H1 (cell line): ENCODE data around the gene EIF2S1. TPM values are rescaled to one million over a fixed set of nuclear protein-coding genes. Genes with fewer than 3 reads are reported as not detected.

Experiments used
- CTCF ChIA-PET: fragments of 300-600 bp; sonication (Branson Sonifier 250); formaldehyde crosslinking; loops from one replicate; lab custom pipeline; 2021; ENCODE audit not compliant: partially characterized antibody; lab: Charles Lee
- POLR2A ChIA-PET: fragments of 300-600 bp; sonication (Branson Sonifier 250); formaldehyde crosslinking; loops from one replicate; lab custom pipeline; 2021; ENCODE audit warnings: inconsistent platforms; ENCODE audit not compliant: partially characterized antibody; lab: Charles Lee
- DNase-seq, 2 experiments: peaks; one replicate each; pipeline versions ENCODE4 v3.0.0 to v3.0.0-alpha.2; 2010 to 2022; ENCODE audit warnings: low spot score in 2 of 2, low read depth in 1 of 2, mixed read lengths in 1 of 2
- FAIRE-seq: peaks from 2 replicates; lab custom pipeline; 2011; peaks lifted over from hg19 to GRCh38; lab: Jason Lieb, UNC
- H2AFZ ChIP-seq: 2 replicates; pipeline ENCODE4 v1.8.1; 2012; ENCODE audit warnings: low read length, inconsistent platforms
- H2AK5ac ChIP-seq: 2 replicates; pipeline ENCODE4 v1.6.1; 2013; ENCODE audit warnings: low read depth, low read length
- H2BK120ac ChIP-seq: replicated peaks from 2 replicates; pipeline ENCODE3; 2013; ENCODE audit warnings: low read depth, low read length, inconsistent platforms
- H2BK12ac ChIP-seq: 2 replicates; pipeline ENCODE4 v1.6.1; 2013; ENCODE audit warnings: low read depth, low read length
- H2BK15ac ChIP-seq: 2 replicates; pipeline ENCODE4 v1.6.1; 2013; ENCODE audit warnings: low read length
- H2BK20ac ChIP-seq: 2 replicates; pipeline ENCODE4 v1.6.1; 2013; ENCODE audit warnings: low read length
- H2BK5ac ChIP-seq: 2 replicates; pipeline ENCODE4 v1.6.1; 2013; ENCODE audit warnings: low read depth, low read length
- H3K14ac ChIP-seq: 2 replicates; pipeline ENCODE4 v1.6.1; 2013; ENCODE audit warnings: inconsistent platforms; ENCODE audit not compliant: insufficient read length
- H3K18ac ChIP-seq: 2 replicates; pipeline ENCODE4 v1.6.1; 2013; ENCODE audit warnings: low read length; ENCODE audit errors: extremely low read depth
- H3K23ac ChIP-seq: 2 replicates; pipeline ENCODE4 v1.6.1; 2013; ENCODE audit warnings: inconsistent platforms; ENCODE audit not compliant: insufficient read length
- H3K23me2 ChIP-seq: 2 replicates; pipeline ENCODE4 v1.6.1; 2013; ENCODE audit warnings: low read depth, low read length
- H3K27ac ChIP-seq: 2 replicates; pipeline ENCODE4 v1.6.1; 2011; ENCODE audit warnings: low read depth, low read length, inconsistent platforms
- H3K27me3 ChIP-seq, 4 experiments: replicated peaks in 1 of 4; 1 replicate in 1 of 4; 2 replicates in 3 of 4; pipeline versions ENCODE4 v1.6.1 to v1.8.1; 2011 to 2013; ENCODE audit warnings: low read length in 3 of 4, mild to moderate bottlenecking in 3 of 4, inconsistent platforms in 2 of 4, mixed read lengths in 2 of 4, moderate library complexity in 1 of 4; ENCODE audit not compliant: control insufficient read depth in 3 of 4, insufficient read depth in 3 of 4; ENCODE audit errors: extremely low read depth in 1 of 4
- H3K36me3 ChIP-seq, 4 experiments: 2 replicates each; pipeline versions ENCODE4 v1.6.1 to v1.8.1; 2011 to 2013; ENCODE audit warnings: mild to moderate bottlenecking in 4 of 4, low read length in 3 of 4, moderate library complexity in 2 of 4, control low read depth in 1 of 4, inconsistent platforms in 1 of 4; ENCODE audit not compliant: insufficient read depth in 4 of 4, control insufficient read depth in 2 of 4
- H3K4ac ChIP-seq: replicated peaks from 2 replicates; pipeline ENCODE3; 2013; ENCODE audit warnings: low read length, low read depth, mixed read lengths, inconsistent platforms; ENCODE audit not compliant: insufficient read length
- H3K4me1 ChIP-seq, 4 experiments: replicated peaks in 1 of 4; 1 replicate in 1 of 4; 2 replicates in 3 of 4; pipeline versions ENCODE4 v1.6.1 to v1.8.1; 2011 to 2013; ENCODE audit warnings: low read length in 3 of 4, inconsistent platforms in 2 of 4, mixed read lengths in 1 of 4; ENCODE audit not compliant: insufficient read depth in 4 of 4, control insufficient read depth in 3 of 4
- H3K4me2 ChIP-seq, 2 experiments: 2 replicates each; pipeline versions ENCODE4 v1.6.1 to v1.8.1; 2011 to 2013; ENCODE audit warnings: low read depth in 2 of 2, low read length in 2 of 2, control low read depth in 1 of 2, inconsistent platforms in 1 of 2, mild to moderate bottlenecking in 1 of 2; ENCODE audit not compliant: insufficient read depth in 1 of 2
- H3K4me3 ChIP-seq, 4 experiments: fragments of 200-600, 300-600 bp in 1 of 4; sonication (generic), shearing (Covaris generic), sonication (Bioruptor Twin) in 1 of 4; 2 replicates each; pipeline versions ENCODE4 v1.5.1 to v1.8.1; 2011 to 2016; ENCODE audit warnings: low read length in 4 of 4, low read depth in 3 of 4, control low read depth in 2 of 4, inconsistent platforms in 2 of 4, mild to moderate bottlenecking in 2 of 4, mixed read lengths in 1 of 4, moderate library complexity in 1 of 4; ENCODE audit not compliant: insufficient read depth in 2 of 4; ENCODE audit errors: extremely low read depth in 1 of 4
- H3K56ac ChIP-seq: replicated peaks from 2 replicates; pipeline ENCODE3; 2013; ENCODE audit warnings: low read depth, mild to moderate bottlenecking, mixed read lengths, low read length, inconsistent platforms; ENCODE audit not compliant: insufficient read length
- H3K79me1 ChIP-seq: 2 replicates; pipeline ENCODE4 v1.6.1; 2013; ENCODE audit warnings: low read depth, low read length, control low read depth
- H3K79me2 ChIP-seq, 2 experiments: 2 replicates each; pipeline versions ENCODE4 v1.6.1 to v1.8.1; 2012 to 2013; ENCODE audit warnings: low read length in 2 of 2, mild to moderate bottlenecking in 2 of 2, inconsistent platforms in 1 of 2; ENCODE audit not compliant: insufficient read depth in 2 of 2, control insufficient read depth in 1 of 2
- H3K9ac ChIP-seq, 4 experiments: replicated peaks in 1 of 4; 1 replicate in 1 of 4; 2 replicates in 3 of 4; pipeline versions ENCODE4 v1.6.1 to v1.8.1; 2011 to 2013; ENCODE audit warnings: low read depth in 3 of 4, low read length in 3 of 4, control low read depth in 2 of 4, mild to moderate bottlenecking in 2 of 4, moderate library complexity in 2 of 4, inconsistent platforms in 1 of 4; ENCODE audit errors: extremely low read depth in 1 of 4
- H3K9me3 ChIP-seq, 2 experiments: 2 replicates each; pipeline versions ENCODE4 v1.6.1 to v1.8.1; 2012 to 2013; ENCODE audit warnings: mild to moderate bottlenecking in 2 of 2, moderate library complexity in 2 of 2, control low read depth in 1 of 2, inconsistent platforms in 1 of 2, low read depth in 1 of 2, low read length in 1 of 2, mixed read lengths in 1 of 2; ENCODE audit not compliant: insufficient read depth in 2 of 2
- H4K20me1 ChIP-seq, 2 experiments: replicated peaks in 1 of 2; 2 replicates each; pipeline versions ENCODE3 to v1.8.1; 2011 to 2013; ENCODE audit warnings: inconsistent platforms in 2 of 2, low read length in 2 of 2, mild to moderate bottlenecking in 1 of 2; ENCODE audit not compliant: insufficient read depth in 2 of 2, control insufficient read depth in 1 of 2
- H4K5ac ChIP-seq: 2 replicates; pipeline ENCODE4 v1.6.1; 2013; ENCODE audit warnings: low read length, low read depth, mixed read lengths, inconsistent platforms; ENCODE audit not compliant: insufficient read length
- H4K8ac ChIP-seq: 2 replicates; pipeline ENCODE4 v1.8.0; 2013; ENCODE audit warnings: mild to moderate bottlenecking, moderate library complexity, low read length, inconsistent platforms; ENCODE audit not compliant: insufficient read depth; ENCODE audit errors: extremely low read depth
- H4K91ac ChIP-seq: replicated peaks from 2 replicates; pipeline ENCODE3; 2013; ENCODE audit warnings: low read length, mixed read lengths, inconsistent platforms; ENCODE audit not compliant: insufficient read length
- JUN ChIP-seq: IDR thresholded peaks from 2 replicates; pipeline ENCODE4 v1.6.1; 2011; ENCODE audit warnings: low read depth, mild to moderate bottlenecking, improper control_type of control experiment, low read length
- NANOG ChIP-seq: IDR thresholded peaks from 2 replicates; pipeline ENCODE4 v1.6.1; 2011; ENCODE audit warnings: low read length, low read depth, mild to moderate bottlenecking, inconsistent platforms; ENCODE audit not compliant: insufficient read depth, poor library complexity, severe bottlenecking
- NRF1 ChIP-seq: IDR thresholded peaks from 2 replicates; pipeline ENCODE4 v1.6.1; 2011; ENCODE audit warnings: mild to moderate bottlenecking, low read depth, low read length, improper control_type of control experiment
- PHF8 ChIP-seq: fragments of 200-600 bp; sonication (generic); conservative IDR thresholded peaks from 2 replicates; pipeline ENCODE4 v1.7.1; 2012; ENCODE audit warnings: low read depth, mild to moderate bottlenecking, inconsistent platforms, low read length, moderate library complexity
- POLR2AphosphoS5 ChIP-seq: IDR thresholded peaks from 2 replicates; pipeline ENCODE4 v1.6.1; 2011; ENCODE audit warnings: low read depth, low read length
- POU5F1 ChIP-seq: IDR thresholded peaks from 2 replicates; pipeline ENCODE4 v1.6.1; 2011; ENCODE audit warnings: low read depth, mild to moderate bottlenecking, low read length, moderate library complexity
- RBBP5 ChIP-seq: IDR thresholded peaks from 2 replicates; pipeline ENCODE4 v1.7.1; 2012; ENCODE audit warnings: low read depth, mild to moderate bottlenecking, inconsistent platforms, low read length, moderate library complexity, borderline replicate concordance
- TCF12 ChIP-seq: IDR thresholded peaks from 2 replicates; pipeline ENCODE4 v1.6.1; 2011; ENCODE audit warnings: low read depth, mild to moderate bottlenecking, low read length
- ZNF274 ChIP-seq: IDR thresholded peaks from 2 replicates; pipeline ENCODE4 v1.7.0; 2012; ENCODE audit warnings: low read length, borderline replicate concordance; ENCODE audit errors: extremely low read depth
- WGBS, 2 experiments: shearing (Covaris generic) in 1 of 2; methylation state at CpG; one replicate each; pipeline versions ENCODE4 v1.1.6 to v1.1.7; 2013 to 2015; ENCODE audit warnings: low lambda C conversion rate in 2 of 2, mixed read lengths in 2 of 2, inconsistent platforms in 1 of 2, low coverage in 1 of 2, missing lambda C conversion rate in 1 of 2; ENCODE audit not compliant: insufficient replicate concordance in 2 of 2, insufficient coverage in 1 of 2, insufficient read length in 1 of 2; ENCODE audit errors: extremely low coverage in 1 of 2, missing lambda C conversion rate in 1 of 2; 5-methylcytosine and 5-hydroxymethylcytosine counted together
- polyA plus RNA-seq, 7 experiments: library from polyadenylated mRNA; depleted of rRNA in 3 of 7; stranded (reverse) in 5 of 7; unstranded in 2 of 7; fragments of >200 nt in 5 of 7; fragments of 200-250 nt in 2 of 7; gene quantifications; 1 replicate in 5 of 7; 2 replicates in 1 of 7; 4 replicates in 1 of 7; pipeline versions ENCODE4 v1.2.1 to v1.2.3, GENCODE V29; 2011 to 2013; ENCODE audit warnings: missing spikeins in 2 of 7, mixed read lengths in 2 of 7
- total RNA-seq: library from RNA; stranded (reverse); fragmentation: NEBNext Ultra II Directional; extraction: Animal tissue kit (Norgen Biotek cat#: 25700); gene quantifications from 2 replicates; pipeline ENCODE4 v1.2.1, GENCODE V29; 2021

The EIF2S1 gene
- total and polyA plus RNA-seq, 2 of the 8 experiments (the other 6 are each of a cell fraction or from before 2014, with no cell fraction given), result 35.1 to 146 TPM

- Histone ChIP-seq H2BK120ac (no peak overlapping the region), H4K91ac (no peak overlapping the region), H3K4me3 (no peak overlapping the region), H3K27ac (no peak overlapping the region), H3K14ac (no peak overlapping the region), H3K9ac (no peak overlapping the region), H2AK5ac (no peak overlapping the region), H3K56ac (no peak overlapping the region), H3K23ac (no peak overlapping the region), H3K18ac (no peak overlapping the region), H2BK12ac (no peak overlapping the region), H3K9me3 (no peaks in the 10 kb centered on the region), H3K4ac (no peak overlapping the region), H3K79me1 (no peaks in the 10 kb centered on the region), H3K4me2 (no peak overlapping the region), H3K4me1 (no peaks in the 10 kb centered on the region), H2BK15ac (no peak overlapping the region), H4K20me1 (no peaks in the 10 kb centered on the region), H2BK20ac (no peak overlapping the region), H3K27me3 (no peaks in the 10 kb centered on the region), H3K23me2 (no peaks in the 10 kb centered on the region), H4K8ac (no peak overlapping the region), H3K36me3 (no peaks in the 10 kb centered on the region), H2BK5ac (no peak overlapping the region), H4K5ac (no peak overlapping the region), H3K79me2 (no peaks in the 10 kb centered on the region), H2AFZ (no peak overlapping the region)
- no peak for TF ChIP-seq PHF8
- TF ChIP-seq NRF1, result no peak
- TF ChIP-seq RBBP5, result no peak
- TF ChIP-seq POLR2AphosphoS5, result no peak
- no peak for TF ChIP-seq JUN
- TF ChIP-seq NANOG, result no peak
- TF ChIP-seq ZNF274, result no peak
- TF ChIP-seq TCF12, result no peak
- TF ChIP-seq POU5F1, result no peak
- DNase-seq (no peak), FAIRE-seq (no peak)
- 91% methylated on average over 11 of the region's 11 CpGs; no CpG with 5 or more reads in 1 of the 2 experiments for WGBS, 2 experiments
- POLR2A ChIA-PET, result no interaction called here
- CTCF ChIA-PET, result interaction anchor here (0.8 to 21.6 kb wide), 18 partner anchors 9 to 243 kb away, joined by 3 to 446 read pairs (median 4); partner anchors contain the start of genes ARG2 and ATP6V1D
Measured at GRCh38 chr14:67421356-67422224, 61.5 kb downstream of the EIF2S1 start.
